GM21619 (cell line): Measurements from ENCODE around the gene PYGB.
A peak's percentile ranks its signal among the peaks of the same experiment; 100 is the strongest.

Experiments used
- ATAC-seq: cut with Tn5 transposase; IDR thresholded peaks from one replicate; pipeline ENCODE4 v1.9.1; 2021; ENCODE audit not compliant: unreplicated experiment

PYGB gene

DNA sequence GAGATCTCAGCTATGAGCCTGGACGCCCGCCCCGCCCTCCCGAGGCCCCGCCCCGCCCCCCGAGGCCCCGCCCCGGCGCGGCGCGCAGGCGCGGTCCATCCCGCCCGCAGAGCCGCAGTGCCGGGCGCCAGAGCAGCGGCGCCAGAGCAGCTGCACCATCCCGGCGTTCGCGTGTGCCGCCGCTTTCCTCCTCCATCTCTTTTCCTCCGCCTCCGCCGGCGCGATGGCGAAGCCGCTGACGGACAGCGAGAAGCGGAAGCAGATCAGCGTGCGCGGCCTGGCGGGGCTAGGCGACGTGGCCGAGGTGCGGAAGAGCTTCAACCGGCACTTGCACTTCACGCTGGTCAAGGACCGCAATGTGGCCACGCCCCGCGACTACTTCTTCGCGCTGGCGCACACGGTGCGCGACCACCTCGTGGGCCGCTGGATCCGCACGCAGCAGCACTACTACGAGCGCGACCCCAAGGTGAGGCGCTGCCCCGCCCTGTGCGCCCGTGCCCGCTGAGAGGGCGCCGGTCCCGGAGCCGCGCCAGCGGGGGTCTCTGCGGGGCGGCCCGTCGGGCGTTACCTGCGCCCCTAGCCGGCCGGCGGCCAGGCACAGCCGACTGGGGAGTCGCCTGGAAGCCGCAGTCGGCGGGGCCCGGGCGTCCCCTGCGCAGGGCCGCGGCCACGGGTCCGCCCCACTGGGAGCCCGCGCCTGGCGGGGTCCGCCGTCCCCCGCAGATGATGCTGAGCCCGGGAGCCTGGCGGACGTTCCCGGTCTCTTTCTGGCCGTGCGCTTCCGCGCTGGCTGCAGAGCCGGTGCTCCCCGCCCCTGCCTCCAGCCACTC is at the start of gene PYGB:
TSS of gene PYGB (plus strand) at position 130 of the 830 bp plus-strand sequence. CDS start at position 224, 94 bp downstream.
- ATAC-seq, result peak; percentile 56

DNA sequence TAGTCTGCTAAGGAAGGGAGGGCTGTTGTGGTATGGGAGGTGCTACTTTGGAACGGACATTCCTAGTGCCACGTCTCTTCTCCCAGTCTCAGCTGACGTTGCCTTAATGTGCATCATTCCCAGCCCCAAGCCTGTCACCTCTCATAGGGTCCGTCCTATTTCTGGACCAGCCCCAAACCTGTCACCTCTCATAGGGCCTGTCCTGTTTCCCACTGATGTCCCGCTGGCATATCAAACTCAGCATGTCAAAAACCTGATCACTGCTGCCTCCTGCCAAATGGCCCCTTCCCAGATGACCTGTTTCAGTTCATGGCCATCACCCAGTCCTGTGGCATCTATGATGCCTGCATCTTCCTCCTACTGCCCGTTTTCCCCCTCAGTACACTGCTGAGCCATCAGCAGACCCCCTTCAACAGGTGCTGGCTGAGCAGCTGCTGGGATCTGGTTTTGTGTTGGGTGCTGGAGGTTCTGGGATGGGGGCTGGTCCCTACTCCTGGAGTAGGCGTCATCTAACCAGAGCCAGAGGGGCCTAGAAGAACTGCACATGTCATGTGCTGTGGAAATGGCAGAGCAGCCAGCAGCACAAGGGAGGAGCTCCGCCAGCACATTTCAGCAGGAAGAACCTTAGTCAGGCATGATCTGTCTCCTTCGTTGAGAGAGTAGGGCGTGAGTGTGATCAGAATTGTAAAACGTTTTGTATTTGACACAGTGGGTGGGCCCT is 49.1 kb upstream of the PYGB start:
- ATAC-seq, result no peak

GRCh38 chr20:25199473-25200260 is 48.2 kb upstream of the PYGB start:
- no peak for ATAC-seq

DNA sequence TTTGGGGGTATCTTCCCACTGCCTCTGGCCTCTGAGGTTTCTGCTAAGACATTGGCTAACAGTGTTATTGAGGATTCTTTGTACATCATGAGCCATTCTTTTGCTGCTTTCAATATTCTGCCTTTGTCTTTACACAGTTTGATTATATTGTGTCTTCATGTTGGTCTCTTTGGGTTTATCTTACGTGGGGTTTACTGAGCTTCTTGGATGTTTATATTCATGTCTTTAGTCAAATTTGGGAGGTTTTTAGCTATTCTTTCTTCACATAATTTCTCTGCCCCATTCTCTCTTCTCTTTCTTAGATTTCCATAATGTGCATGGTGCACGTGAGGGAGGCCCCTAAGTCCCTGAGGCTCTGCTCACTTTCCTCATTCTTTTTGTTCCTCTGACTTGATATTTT is 44.8 kb upstream of the PYGB start:
- ATAC-seq, result no peak

DNA sequence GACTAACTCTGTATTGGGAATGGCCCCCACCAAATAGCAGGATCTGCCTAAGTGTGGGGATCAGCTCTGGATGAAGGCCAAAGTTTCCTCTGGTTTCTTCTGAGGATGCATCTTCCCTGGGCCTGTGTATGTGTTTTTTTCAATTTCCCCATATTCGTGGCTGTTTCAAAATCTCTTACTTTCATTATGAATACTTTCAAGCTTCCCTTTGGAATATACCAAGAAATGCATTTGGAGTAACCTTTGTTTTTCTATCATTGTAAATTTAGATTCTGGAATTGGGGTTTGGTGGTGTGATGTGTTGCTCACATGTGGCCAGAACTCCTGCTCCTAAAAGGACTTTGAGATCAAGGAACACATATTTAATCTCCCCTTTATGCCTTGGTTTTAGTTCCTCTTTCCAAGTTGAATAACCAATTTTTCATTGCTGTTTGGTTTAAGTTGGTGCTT is 44.0 kb upstream of the PYGB start:
- no peak for ATAC-seq

- no peak for ATAC-seq
Observed at GRCh38 chr20:25204550-25205276, 43.2 kb upstream of the PYGB start.

- ATAC-seq, result no peak
Observed at GRCh38 chr20:25205277-25206062, 42.4 kb upstream of the PYGB start.

DNA sequence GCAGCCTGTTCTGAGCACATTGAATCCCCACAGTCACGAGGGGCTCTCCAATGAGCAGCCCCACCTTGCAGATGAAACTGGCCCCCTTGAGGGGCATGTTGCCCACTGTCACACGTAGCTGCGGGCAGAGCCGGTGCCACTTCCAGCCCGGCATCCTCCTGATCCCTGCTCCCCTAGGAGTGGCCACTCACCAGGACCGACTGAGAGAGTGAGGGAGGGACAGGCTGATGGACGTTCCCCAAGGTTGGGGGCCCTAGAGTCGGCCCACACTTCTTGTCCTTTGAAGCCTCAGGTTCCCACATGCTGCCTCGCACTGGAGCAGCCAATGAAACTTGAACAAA is 41.9 kb upstream of the PYGB start:
- ATAC-seq, result no peak

DNA sequence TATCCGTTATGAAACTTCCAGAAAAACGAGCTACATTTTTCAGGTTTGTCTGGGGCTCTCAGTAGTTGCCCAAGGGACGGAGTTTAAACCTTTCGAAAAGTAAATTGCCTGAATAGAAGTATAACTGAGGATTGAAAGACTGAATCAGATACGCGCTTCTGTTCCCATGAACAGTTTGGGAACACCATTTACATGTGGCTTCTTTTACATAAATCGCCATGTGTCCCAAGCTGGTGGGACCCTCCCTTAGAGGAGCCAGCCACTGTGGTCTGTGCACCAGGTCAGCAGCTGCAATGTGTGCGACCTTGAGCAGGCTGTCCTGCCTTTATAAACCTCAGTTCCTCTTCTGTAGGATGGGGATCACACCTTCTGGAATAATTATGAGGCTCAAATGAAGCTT is 41.3 kb upstream of the PYGB start:
- ATAC-seq, result no peak

DNA sequence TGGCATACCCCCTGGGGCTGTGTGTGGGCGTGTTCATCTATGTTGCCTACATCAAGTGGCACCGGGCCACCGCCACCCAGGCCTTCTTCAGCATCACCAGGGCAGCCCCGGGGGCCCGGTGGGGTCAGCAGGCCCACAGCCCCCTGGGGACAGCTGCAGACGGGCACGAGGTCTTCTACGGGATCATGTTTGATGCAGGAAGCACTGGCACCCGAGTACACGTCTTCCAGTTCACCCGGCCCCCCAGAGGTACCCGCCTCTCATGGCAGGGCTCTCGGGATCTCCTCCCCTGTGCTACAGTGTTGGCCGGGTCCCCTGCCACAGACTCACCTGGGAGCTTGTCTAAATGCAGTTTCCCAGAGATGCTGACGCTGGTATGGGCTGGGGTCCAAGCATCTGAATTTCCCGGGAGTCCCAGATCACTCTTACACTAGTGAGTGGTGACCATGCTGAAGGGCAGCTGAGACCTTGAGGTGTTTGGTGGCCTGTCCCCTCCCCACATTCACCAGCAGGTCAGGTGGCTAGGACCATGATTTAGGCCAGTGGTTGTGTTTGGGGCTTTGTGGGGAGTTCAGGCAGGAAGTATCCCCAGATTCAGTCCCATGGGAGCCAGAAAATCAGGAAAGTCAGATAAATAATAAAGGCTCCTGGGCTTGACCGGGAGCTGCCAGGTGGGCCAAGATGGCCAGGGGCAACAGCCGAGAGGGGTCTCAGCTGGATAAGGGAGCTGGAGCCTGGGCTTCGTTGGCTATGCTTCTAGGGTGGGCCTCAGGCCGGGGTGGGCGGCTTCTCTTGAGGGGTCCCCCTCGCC is 40.5 kb upstream of the PYGB start:
- no peak for ATAC-seq

DNA sequence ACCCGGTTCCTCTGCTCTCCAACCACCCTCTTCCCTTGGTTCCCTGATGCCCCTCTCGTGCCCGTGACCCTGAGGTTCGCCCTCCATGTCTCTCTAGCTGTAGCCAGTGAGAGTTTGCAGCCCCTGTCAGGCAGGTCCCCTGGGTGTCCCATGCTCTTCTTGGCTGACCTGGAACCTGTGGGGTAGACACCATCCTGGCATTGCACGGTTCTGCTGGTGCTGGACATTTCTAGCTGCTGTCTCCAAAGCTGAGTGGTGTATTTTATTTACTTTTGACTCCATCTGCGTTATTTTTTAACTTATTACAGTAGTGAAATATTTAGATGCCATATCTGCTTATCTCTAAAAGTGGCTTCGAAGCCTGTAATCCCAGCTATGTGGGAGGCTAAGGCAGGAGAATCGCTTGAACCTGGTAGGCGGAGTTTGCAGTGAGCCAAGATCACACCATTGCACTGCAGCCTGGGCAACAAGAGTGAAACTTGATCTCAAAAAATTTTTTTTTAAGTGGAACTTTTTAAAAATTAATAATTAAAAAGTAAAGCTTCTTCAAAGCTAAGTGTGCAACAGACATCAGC is 39.8 kb upstream of the PYGB start:
- no peak for ATAC-seq

DNA sequence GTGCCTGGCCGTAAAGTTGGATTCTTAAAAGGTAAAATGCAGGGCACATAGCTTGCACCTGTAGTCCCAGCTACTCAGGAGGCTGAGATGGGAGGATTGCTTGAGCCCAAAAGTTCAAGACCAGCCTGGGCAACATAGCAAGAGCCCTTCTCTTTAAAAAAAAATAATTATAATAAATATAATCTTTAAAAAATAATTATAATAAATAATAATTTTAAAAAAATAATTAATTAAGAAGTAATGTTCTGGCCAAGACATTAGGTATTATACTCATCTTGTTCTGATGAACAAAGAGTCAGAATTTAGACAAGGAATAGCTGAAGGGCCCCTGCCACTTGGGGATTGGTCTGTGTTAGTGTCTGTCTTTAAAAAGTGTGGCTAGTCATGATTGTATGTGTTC is 38.5 kb upstream of the PYGB start:
- no peak for ATAC-seq

- no peak for ATAC-seq
Observed at GRCh38 chr20:25209911-25210310, 38.0 kb upstream of the PYGB start.

DNA sequence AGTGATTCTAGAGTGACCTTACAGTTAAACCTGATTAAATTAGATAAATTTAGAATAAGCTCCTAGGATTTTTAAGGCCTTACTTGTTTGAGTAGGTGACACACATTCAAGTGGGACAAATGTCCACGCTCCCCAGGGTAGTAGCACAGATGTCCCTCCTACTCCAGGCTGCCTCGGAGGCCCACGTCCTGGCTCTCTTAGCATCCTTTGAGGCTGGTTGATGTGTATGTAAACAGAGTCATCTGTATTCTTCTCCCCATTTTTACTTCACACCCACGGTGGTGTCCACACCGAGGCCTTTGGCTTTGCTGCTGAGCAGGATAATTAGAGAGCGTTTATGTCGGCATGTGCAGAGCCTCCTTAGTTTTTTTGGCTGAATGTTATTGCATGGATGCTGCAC is 36.6 kb upstream of the PYGB start:
- ATAC-seq, result no peak

DNA sequence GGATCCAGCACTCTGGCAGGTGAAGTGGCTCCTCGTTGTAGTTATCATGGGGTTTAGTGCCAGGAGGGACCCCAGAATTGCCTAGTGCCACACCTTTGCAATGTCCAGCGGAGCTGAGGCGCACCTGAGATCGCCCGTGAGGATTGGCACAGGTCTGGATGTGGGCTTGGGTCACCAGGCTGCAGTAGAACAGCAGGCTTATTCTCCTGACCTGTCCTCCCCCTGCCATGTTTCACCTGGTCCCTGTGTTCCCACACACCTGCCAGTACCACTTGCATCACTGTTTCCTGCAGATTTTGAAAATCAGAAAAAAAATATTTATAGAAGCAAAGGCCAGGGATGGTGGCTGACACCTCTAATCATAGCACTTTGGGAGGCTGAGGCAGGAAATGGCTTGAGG is 35.6 kb upstream of the PYGB start:
- ATAC-seq, result no peak

GRCh38 chr20:25213566-25214425 is 34.1 kb upstream of the PYGB start:
- ATAC-seq, result no peak

DNA sequence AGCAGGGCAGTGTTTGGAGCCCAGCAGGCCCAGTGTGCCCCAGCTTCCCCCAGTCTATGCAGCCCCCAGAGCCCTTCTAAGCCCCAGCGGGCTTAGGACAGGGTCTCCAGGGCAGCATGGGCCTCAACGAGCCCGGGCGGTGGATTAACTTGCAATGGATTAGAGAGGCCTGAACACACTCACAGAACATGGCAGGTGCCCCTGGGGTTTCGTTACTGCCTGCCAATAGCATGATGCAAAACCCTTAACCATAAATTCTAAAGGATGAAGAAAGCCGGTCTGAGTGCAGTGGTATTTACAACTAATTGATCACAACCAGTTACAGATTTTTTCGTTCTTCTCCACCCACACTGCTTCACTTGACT is 33.5 kb upstream of the PYGB start:
- ATAC-seq, result no peak

GRCh38 chr20:25214819-25215218 is 33.1 kb upstream of the PYGB start:
- ATAC-seq, result no peak
